Esophagus squamous epithelium (tissue), 5 donors: ENCODE results near the gene PITPNM2. TPM values are rescaled to one million over a fixed set of nuclear protein-coding genes. Genes with fewer than 3 reads are reported as not detected.
A peak's percentile ranks its signal among the peaks of the same experiment; 100 is the strongest.

Experiments used
- DNase-seq: peaks from one replicate; lab custom pipeline; 2025; lab: John Stamatoyannopoulos, UW
- H3K27ac ChIP-seq, 4 donors: fragments of 200-600 bp; sonication (generic); one replicate each; pipeline ENCODE4 v1.5.1; 2016 to 2019; ENCODE audit warnings: mild to moderate bottlenecking in 1 of 4
- H3K27me3 ChIP-seq, 4 donors: fragments of 200-600 bp; sonication (generic); 1 replicate in 3 of 4; 2 replicates in 1 of 4; pipeline versions ENCODE4 v1.5.1 to v1.6.0; 2017 to 2021; ENCODE audit warnings: antibody characterized with exemption in 1 of 4
- H3K36me3 ChIP-seq, 3 donors: fragments of 200-600 bp; sonication (generic); one replicate each; pipeline ENCODE4 v1.5.1; 2016 to 2019
- H3K4me1 ChIP-seq, 3 donors: fragments of 200-600 bp; sonication (generic); one replicate each; pipeline ENCODE4 v1.5.1; 2017 to 2019
- H3K4me3 ChIP-seq, 4 donors: fragments of 200-600 bp; sonication (generic); 1 replicate in 3 of 4; 2 replicates in 1 of 4; pipeline ENCODE4 v1.5.1; 2016 to 2019; ENCODE audit warnings: mild to moderate bottlenecking in 2 of 4, moderate library complexity in 1 of 4
- H3K9me3 ChIP-seq, 3 donors: fragments of 200-600 bp; sonication (generic); one replicate each; pipeline ENCODE4 v1.5.1; 2016 to 2019
- CTCF ChIP-seq, 6 experiments: fragments of 450-650 bp in 4 of 6; fragments of 200-600 bp in 2 of 6; sonication (generic) in 2 of 6; IDR thresholded peaks; one replicate each; pipeline ENCODE4 v1.5.1; 2016 to 2019; ENCODE audit warnings: antibody characterized with exemption in 6 of 6, mild to moderate bottlenecking in 4 of 6, moderate library complexity in 4 of 6
- POLR2A ChIP-seq, 4 donors: fragments of 450-650 bp; IDR thresholded peaks; one replicate each; pipeline ENCODE4 v1.6.1; 2017; ENCODE audit warnings: antibody characterized with exemption in 4 of 4, mild to moderate bottlenecking in 4 of 4, moderate library complexity in 3 of 4
- whole genome bisulfite sequencing, 2 donors: methylation state at CpG; one replicate each; pipeline ENCODE4 v1.1.5; 2018; 5-methylcytosine and 5-hydroxymethylcytosine counted together
- intact Hi-C: fragments of 100-400 bp; cut with DNase I; formaldehyde crosslinking; loops from one replicate; pipeline ENCODE4 v1.15.0; 2022
- total RNA-seq, 4 donors: library from RNA; depleted of rRNA; stranded (reverse); fragments of >200 nt; gene quantifications; one replicate each; pipeline ENCODE4 v1.1.0, GENCODE V29; 2016
- donor health status: DM: yes; HTN: yes; CAD: no.

PITPNM2 gene
- total RNA-seq, 4 donors from 2014 or later = 4.2 to 9.1 (median 8.2) TPM

GRCh38 chr12:123163227-123163626 lies 12.3 kb upstream of the PITPNM2 start:
- DNase-seq = no peak
- WGBS, 2 donors = 34 to 54% methylated on average over 3 of the region's 3 CpGs
- peaks cover 0 to 22% (median 0%) of the 10 kb centered on the region in 3 donors for H3K4me1 ChIP-seq
- H3K36me3 ChIP-seq = peaks cover 0 to 47% (median 0%) of the 10 kb centered on the region in 3 donors
- H3K9me3 ChIP-seq = no peaks in the 10 kb centered on the region
- H3K27ac ChIP-seq = peak overlapping the region in 1 of 4 donors; percentile 58
- no peak overlapping the region for H3K4me3 ChIP-seq
- H3K27me3 ChIP-seq = no peaks in the 10 kb centered on the region
- intact Hi-C loops = no loop called here
- TF ChIP-seq POLR2A (IDR thresholded peaks at IDR 0.05) = no peak
- no peak for TF ChIP-seq CTCF (IDR thresholded peaks at IDR 0.05)

DNA sequence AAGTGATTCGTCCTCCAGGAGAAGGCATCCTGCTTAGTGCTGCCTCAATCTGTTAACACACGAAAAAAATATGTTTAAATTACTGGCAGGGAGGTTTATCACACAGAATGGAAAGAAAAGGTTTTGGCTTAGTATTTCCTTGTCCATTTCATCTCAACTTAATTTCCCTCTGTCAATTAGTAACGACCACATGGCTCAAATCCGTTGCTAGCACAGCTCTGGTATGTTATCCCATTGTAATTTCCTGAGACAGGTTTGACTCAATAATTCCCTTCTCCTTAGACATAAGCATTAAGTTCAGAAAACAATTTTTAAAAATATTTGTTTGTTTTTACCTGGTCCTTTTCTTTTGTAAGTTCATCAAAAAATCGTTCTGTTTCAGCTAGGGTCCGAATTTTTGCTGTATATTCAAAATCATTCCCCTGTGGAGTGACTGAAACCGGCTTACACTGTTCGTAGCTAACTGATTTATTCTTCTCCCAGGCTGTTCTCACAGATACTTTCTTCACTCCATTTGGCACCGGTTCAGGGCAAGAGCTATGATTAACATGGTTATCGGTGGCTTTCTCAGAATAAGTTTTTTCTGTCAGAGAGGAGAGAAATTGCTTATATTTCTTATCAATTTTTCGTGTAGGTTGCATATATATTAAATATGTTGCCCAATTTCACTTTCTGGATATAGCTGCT lies 10.1 kb upstream of the PITPNM2 start:
- 69 to 75% methylated on average over 11 of the region's 11 CpGs for WGBS, 2 donors
- Histone ChIP-seq H3K27ac (no peak overlapping the region), H3K9me3 (no peaks in the 10 kb centered on the region), H3K4me1 (peaks cover 0 to 22% (median 0%) of the 10 kb centered on the region in 3 donors), H3K27me3 (no peaks in the 10 kb centered on the region), H3K4me3 (no peak overlapping the region), H3K36me3 (peaks cover 0 to 41% (median 0%) of the 10 kb centered on the region in 3 donors)
- intact Hi-C loops = no loop called here
- TF ChIP-seq CTCF (IDR thresholded peaks at IDR 0.05) = no peak
- no peak for TF ChIP-seq POLR2A (IDR thresholded peaks at IDR 0.05)
- no peak for DNase-seq

GRCh38 chr12:123153906-123154305 lies 3.0 kb upstream of the PITPNM2 start:
- H3K27me3 ChIP-seq = no peaks in the 10 kb centered on the region
- no peak for TF ChIP-seq CTCF (IDR thresholded peaks at IDR 0.05)
- TF ChIP-seq POLR2A (IDR thresholded peaks at IDR 0.05) = no peak
- no peak overlapping the region for H3K27ac ChIP-seq
- intact Hi-C loops = no loop called here
- H3K4me3 ChIP-seq = no peak overlapping the region
- 51 to 65% methylated on average over 2 of the region's 2 CpGs for WGBS, 2 donors
- H3K4me1 ChIP-seq = peaks cover 8 to 27% (median 19%) of the 10 kb centered on the region in 3 donors
- no peak for DNase-seq
- no peaks in the 10 kb centered on the region for H3K9me3 ChIP-seq
- H3K36me3 ChIP-seq = peaks cover 0 to 9% (median 0%) of the 10 kb centered on the region in 3 donors

DNA sequence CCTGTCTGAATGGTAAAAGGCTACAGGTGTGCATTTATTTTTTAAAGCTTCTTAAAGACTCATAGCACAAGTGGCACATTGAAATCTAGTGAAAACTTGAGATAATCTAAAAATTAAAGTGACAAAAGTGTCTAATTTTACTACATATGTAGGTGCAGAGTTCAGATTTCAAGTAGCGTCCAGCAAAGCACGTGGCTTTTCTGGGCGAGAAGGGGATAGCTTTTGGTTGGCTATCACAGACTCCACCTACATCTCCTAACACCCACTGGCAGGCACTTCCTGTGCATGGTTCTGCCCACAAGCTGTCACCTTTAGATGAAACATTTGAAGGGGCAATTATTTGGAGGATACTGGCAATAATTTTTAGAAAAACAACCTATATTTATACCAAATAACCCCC lies 1.9 kb upstream of the PITPNM2 start:
- DNase-seq = no peak
- no peaks in the 10 kb centered on the region for H3K27me3 ChIP-seq
- WGBS, 2 donors = 69 to 74% methylated on average over 3 of the region's 3 CpGs
- H3K4me3 ChIP-seq = no peak overlapping the region
- no peaks in the 10 kb centered on the region for H3K9me3 ChIP-seq
- peaks cover 8 to 37% (median 26%) of the 10 kb centered on the region in 3 donors for H3K4me1 ChIP-seq
- no peak overlapping the region for H3K27ac ChIP-seq
- intact Hi-C loops = no loop called here
- peaks cover 0 to 7% (median 0%) of the 10 kb centered on the region in 3 donors for H3K36me3 ChIP-seq
- TF ChIP-seq CTCF (IDR thresholded peaks at IDR 0.05) (no peak), POLR2A (IDR thresholded peaks at IDR 0.05) (no peak)
